MM.1S (cell line): Measurements from ENCODE around the gene IQUB.

Experiments used
- EZH2 ChIP-seq: fragments of 300-600 bp; sonication (generic); optimal IDR thresholded peaks from 2 replicates; pipeline ENCODE3; 2017; ENCODE audit warnings: low read depth, mild to moderate bottlenecking, antibody characterized with exemption, low read length, mixed read lengths
- EZH2phosphoT487 ChIP-seq: fragments of 300-600 bp; sonication (generic); IDR thresholded peaks from 2 replicates; pipeline ENCODE4 v1.6.1; 2018; ENCODE audit warnings: antibody characterized with exemption, low read length
- TF ChIP-seq, protein P1 (sequence below): fragments of 300-600 bp; sonication (generic); IDR thresholded peaks from 2 replicates; pipeline ENCODE4 v1.5.1; 2016; ENCODE audit warnings: antibody characterized with exemption, low read length, mixed read lengths

DNA sequence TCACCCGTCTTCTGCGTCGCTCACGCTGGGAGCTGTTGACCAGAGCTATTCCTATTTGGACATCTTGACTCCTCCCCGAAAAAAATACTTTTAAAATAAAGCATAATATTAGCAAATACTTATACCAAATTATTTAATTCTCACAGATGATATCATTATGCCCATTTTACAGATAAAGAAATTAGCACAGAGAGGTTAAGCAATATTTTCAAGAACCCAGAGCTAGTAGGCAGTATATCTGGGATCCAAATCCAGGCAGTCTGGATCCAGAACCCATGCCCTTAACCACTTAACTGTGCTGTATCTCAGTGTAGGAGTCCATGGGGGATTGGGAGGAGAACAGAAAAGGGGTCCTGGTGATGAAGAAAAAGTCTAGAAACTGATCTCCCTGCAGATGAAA, 6.1 kb downstream of the IQUB start:
- TF ChIP-seq, protein P1, sequence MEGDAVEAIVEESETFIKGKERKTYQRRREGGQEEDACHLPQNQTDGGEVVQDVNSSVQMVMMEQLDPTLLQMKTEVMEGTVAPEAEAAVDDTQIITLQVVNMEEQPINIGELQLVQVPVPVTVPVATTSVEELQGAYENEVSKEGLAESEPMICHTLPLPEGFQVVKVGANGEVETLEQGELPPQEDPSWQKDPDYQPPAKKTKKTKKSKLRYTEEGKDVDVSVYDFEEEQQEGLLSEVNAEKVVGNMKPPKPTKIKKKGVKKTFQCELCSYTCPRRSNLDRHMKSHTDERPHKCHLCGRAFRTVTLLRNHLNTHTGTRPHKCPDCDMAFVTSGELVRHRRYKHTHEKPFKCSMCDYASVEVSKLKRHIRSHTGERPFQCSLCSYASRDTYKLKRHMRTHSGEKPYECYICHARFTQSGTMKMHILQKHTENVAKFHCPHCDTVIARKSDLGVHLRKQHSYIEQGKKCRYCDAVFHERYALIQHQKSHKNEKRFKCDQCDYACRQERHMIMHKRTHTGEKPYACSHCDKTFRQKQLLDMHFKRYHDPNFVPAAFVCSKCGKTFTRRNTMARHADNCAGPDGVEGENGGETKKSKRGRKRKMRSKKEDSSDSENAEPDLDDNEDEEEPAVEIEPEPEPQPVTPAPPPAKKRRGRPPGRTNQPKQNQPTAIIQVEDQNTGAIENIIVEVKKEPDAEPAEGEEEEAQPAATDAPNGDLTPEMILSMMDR, result no peak
- no peak for TF ChIP-seq EZH2phosphoT487
- TF ChIP-seq EZH2, result no peak
